Caco-2 (cell line): Measurements from ENCODE around the gene ZFAND2A. TPM values are rescaled to one million over a fixed set of nuclear protein-coding genes. Genes with fewer than 3 reads are reported as not detected.

Experiments
- BruUV-seq: library from RNA; stranded (reverse); fragments of 400-500 nt; replicated peaks from 2 replicates; lab custom pipeline; 2021; lab: Mats Ljungman, UMichigan
- CTCF ChIA-PET: fragments of 300-600 bp; sonication (Branson Sonifier 250); formaldehyde crosslinking; loops from one replicate; lab custom pipeline; 2022; ENCODE audit warnings: antibody characterized with exemption; lab: Charles Lee
- POLR2A ChIA-PET: fragments of 300-600 bp; sonication (Branson Sonifier 250); formaldehyde crosslinking; loops from one replicate; lab custom pipeline; 2022; ENCODE audit warnings: antibody characterized with exemption; lab: Charles Lee
- DNase-seq, 2 experiments: peaks; one replicate each; pipeline versions ENCODE4 v3.0.0 to v3.0.0-alpha.2; 2020 to 2022
- H3K27me3 ChIP-seq: replicated peaks from 2 replicates; pipeline ENCODE4 v1.6.0; 2011; ENCODE audit warnings: low read length; ENCODE audit not compliant: control insufficient read depth, insufficient read depth
- H3K36me3 ChIP-seq: 2 replicates; pipeline ENCODE4 v1.5.1; 2011; ENCODE audit warnings: low read length; ENCODE audit not compliant: control insufficient read depth, insufficient read depth
- H3K4me1 ChIP-seq: fragments of 250-450 bp; sonication (Bioruptor Pico); 2 replicates; pipeline ENCODE4 v1.5.1; 2020; ENCODE audit warnings: mild to moderate bottlenecking
- H3K4me3 ChIP-seq: 2 replicates; pipeline ENCODE4 v1.5.1; 2011; ENCODE audit warnings: low read depth, mild to moderate bottlenecking, control low read depth, low read length
- H3K9me3 ChIP-seq: fragments of 250-450 bp; sonication (Bioruptor Pico); 2 replicates; pipeline ENCODE4 v1.5.1; 2020; ENCODE audit warnings: mild to moderate bottlenecking, moderate library complexity
- H3K27ac Mint-ChIP-seq: one replicate; pipeline ENCODE4 v1.8.0; 2022; ENCODE audit warnings: mixed read lengths; ENCODE audit not compliant: unreplicated experiment
- H3K27me3 Mint-ChIP-seq: one replicate; pipeline ENCODE4 v1.8.0; 2022; ENCODE audit warnings: mixed read lengths; ENCODE audit not compliant: insufficient read depth, unreplicated experiment
- H3K36me3 Mint-ChIP-seq: one replicate; pipeline ENCODE4 v1.8.0; 2022; ENCODE audit warnings: mild to moderate bottlenecking, mixed read lengths; ENCODE audit not compliant: insufficient read depth, unreplicated experiment
- H3K4me1 Mint-ChIP-seq: one replicate; pipeline ENCODE4 v1.8.0; 2022; ENCODE audit warnings: low read depth, mixed read lengths; ENCODE audit not compliant: unreplicated experiment
- H3K4me3 Mint-ChIP-seq: one replicate; pipeline ENCODE4 v1.8.0; 2022; ENCODE audit warnings: mild to moderate bottlenecking, moderate library complexity, mixed read lengths; ENCODE audit not compliant: unreplicated experiment
- H3K9me3 Mint-ChIP-seq: one replicate; pipeline ENCODE4 v1.8.0; 2022; ENCODE audit warnings: mixed read lengths; ENCODE audit not compliant: unreplicated experiment
- CTCF ChIP-seq, 2 experiments: fragments of 200-600 bp in 1 of 2; IDR thresholded peaks; 1 replicate in 1 of 2; 2 replicates in 1 of 2; pipeline versions ENCODE4 v1.5.1 to v1.8.0; 2011 to 2022; ENCODE audit warnings: antibody characterized with exemption in 1 of 2, control low read depth in 1 of 2, inconsistent platforms in 1 of 2, low read depth in 1 of 2, low read length in 1 of 2, mild to moderate bottlenecking in 1 of 2, moderate library complexity in 1 of 2; ENCODE audit not compliant: insufficient read depth in 1 of 2, severe bottlenecking in 1 of 2, unreplicated experiment in 1 of 2
- intact Hi-C: fragments of 100-400 bp; cut with micrococcal nuclease; formaldehyde crosslinking; loops from one replicate; pipeline ENCODE4 v1.10.0; 2022; ENCODE audit not compliant: unreplicated experiment
- total RNA-seq: library from RNA; stranded (reverse); gene quantifications from 2 replicates; pipeline ENCODE4 v1.2.3, GENCODE V29; 2022

Gene ZFAND2A
- total RNA-seq, 1 experiment from 2014 or later, result 32.1 TPM

GRCh38 chr7:1131471-1132265, 28.3 kb downstream of the ZFAND2A start:
- intact Hi-C loops, result no loop called here
- Histone ChIP-seq H3K27me3 (no peaks in the 10 kb centered on the region), H3K4me1 (peaks cover under 1% of the 10 kb centered on the region; the same call in 1 of the 2 replicates), H3K36me3 (no peaks in the 10 kb centered on the region), H3K9me3 (no peaks in the 10 kb centered on the region), H3K4me3 (no peak overlapping the region)
- H3K27ac Mint-ChIP-seq, result no peak overlapping the region
- peaks cover 19% of the 10 kb centered on the region for H3K9me3 Mint-ChIP-seq
- H3K4me1 Mint-ChIP-seq, result peaks cover 9% of the 10 kb centered on the region
- ChIA-PET POLR2A (no interaction called here), CTCF (no interaction called here)
- no peaks in the 10 kb centered on the region for H3K27me3 Mint-ChIP-seq
- no peak for DNase-seq
- no peak for TF ChIP-seq CTCF (IDR thresholded peaks at IDR 0.05; ENCODE audit: insufficient read depth in 1 of 2, low read depth in 1 of 2, low read length in 1 of 2, severe bottlenecking in 1 of 2, unreplicated experiment in 1 of 2)
- no peak overlapping the region for H3K4me3 Mint-ChIP-seq
- BruUV-seq, result no TSS peak
- H3K36me3 Mint-ChIP-seq, result peaks cover 18% of the 10 kb centered on the region

GRCh38 chr7:1130021-1130990, 29.7 kb downstream of the ZFAND2A start:
- Mint-ChIP-seq H3K9me3 (peaks cover 19% of the 10 kb centered on the region), H3K36me3 (peaks cover 17% of the 10 kb centered on the region), H3K4me3 (no peak overlapping the region), H3K27ac (no peak overlapping the region), H3K4me1 (peaks cover 6% of the 10 kb centered on the region), H3K27me3 (no peaks in the 10 kb centered on the region)
- BruUV-seq, result no TSS peak
- peak in 1 of 2 experiments; percentile 27 for DNase-seq
- Histone ChIP-seq H3K27me3 (no peaks in the 10 kb centered on the region), H3K36me3 (no peaks in the 10 kb centered on the region), H3K4me1 (no peaks in the 10 kb centered on the region), H3K9me3 (no peaks in the 10 kb centered on the region), H3K4me3 (no peak overlapping the region)
- ChIA-PET POLR2A (no interaction called here), CTCF (no interaction called here)
- intact Hi-C loops, result no loop called here
- TF ChIP-seq CTCF (IDR thresholded peaks at IDR 0.05; ENCODE audit: insufficient read depth in 1 of 2, low read depth in 1 of 2, low read length in 1 of 2, severe bottlenecking in 1 of 2, unreplicated experiment in 1 of 2), result no peak

GRCh38 chr7:1129431-1129830, 30.6 kb downstream of the ZFAND2A start:
- H3K4me1 ChIP-seq, result no peaks in the 10 kb centered on the region
- ChIA-PET POLR2A (no interaction called here), CTCF (interaction anchor here (0.5 kb wide), 1 partner anchor 43 kb away, joined by 4 read pairs; no protein-coding TSS in a partner anchor)
- Mint-ChIP-seq H3K9me3 (peaks cover 10% of the 10 kb centered on the region), H3K4me3 (no peak overlapping the region), H3K27me3 (no peaks in the 10 kb centered on the region), H3K36me3 (peaks cover 13% of the 10 kb centered on the region), H3K27ac (no peak overlapping the region), H3K4me1 (peaks cover 6% of the 10 kb centered on the region)
- intact Hi-C loops, result no loop called here
- no peak overlapping the region for H3K4me3 ChIP-seq
- peak in 1 of 2 experiments; percentile 21 for DNase-seq
- H3K9me3 ChIP-seq, result no peaks in the 10 kb centered on the region
- no peaks in the 10 kb centered on the region for H3K27me3 ChIP-seq
- BruUV-seq, result no TSS peak
- no peak for TF ChIP-seq CTCF (IDR thresholded peaks at IDR 0.05; ENCODE audit: insufficient read depth in 1 of 2, low read depth in 1 of 2, low read length in 1 of 2, severe bottlenecking in 1 of 2, unreplicated experiment in 1 of 2)
- no peaks in the 10 kb centered on the region for H3K36me3 ChIP-seq
